ENCODE data around the gene SLC35B1. TPM values are rescaled to one million over a fixed set of nuclear protein-coding genes. Genes with fewer than 3 reads are reported as not detected.

SLC35B1 gene
- total RNA-seq: 39.1 and 60.9 TPM in 2 replicates

GRCh38 chr17:49707608-49708514 lies at the start of gene SLC35B1:
Gene SLC35B1, minus strand, starts transcription at chr17:49707964. Its CDS starts 131 bp downstream, at chr17:49707833.

GRCh38 chr17:49677933-49678847 lies 29.6 kb downstream of the SLC35B1 start, which contains the start of gene SPOP:
Gene SPOP, minus strand, starts transcription at chr17:49678097. Its CDS starts 55,287 bp downstream, at chr17:49622810.

Other genes starting within 250 kb of the SLC35B1 start
- gene NGFR, start 212.7 kb downstream of the SLC35B1 start, total RNA-seq: under 0.01 and 0.28 TPM in 2 replicates
- not detected in 2 replicates for gene NXPH3, start 132.1 kb downstream of the SLC35B1 start, total RNA-seq
- 62.5 and 63.0 TPM in 2 replicates for gene SPOP, start 29.9 kb downstream of the SLC35B1 start, total RNA-seq
- gene FAM117A, start 56.2 kb upstream of the SLC35B1 start, total RNA-seq: 3.9 and 4.0 TPM in 2 replicates
- 19.9 and 37.0 TPM in 2 replicates for gene KAT7, start 80.7 kb upstream of the SLC35B1 start, total RNA-seq
- gene TAC4, start 140.1 kb upstream of the SLC35B1 start, total RNA-seq: not detected in 2 replicates

Data from smooth muscle cell of the umbilical artery (primary cell).